Peyer's patch (tissue), 4 donors: Measurements from ENCODE around the gene ALKBH6.

ENCODE experiments used
- POLR2A ChIP-seq, 2 donors: fragments of 450-650 bp; IDR thresholded peaks; one replicate each; pipeline ENCODE4 v1.5.1; 2017; ENCODE audit warnings: antibody characterized with exemption in 2 of 2, mild to moderate bottlenecking in 2 of 2, moderate library complexity in 2 of 2
- TF ChIP-seq, protein P1 (sequence below), 6 experiments: fragments of 450-650 bp in 4 of 6; fragments of 200-600 bp in 2 of 6; sonication (generic) in 1 of 6; IDR thresholded peaks; one replicate each; pipeline ENCODE4 v1.5.1; 2017 to 2019; ENCODE audit warnings: antibody characterized with exemption in 6 of 6, mild to moderate bottlenecking in 3 of 6, moderate library complexity in 1 of 6

DNA sequence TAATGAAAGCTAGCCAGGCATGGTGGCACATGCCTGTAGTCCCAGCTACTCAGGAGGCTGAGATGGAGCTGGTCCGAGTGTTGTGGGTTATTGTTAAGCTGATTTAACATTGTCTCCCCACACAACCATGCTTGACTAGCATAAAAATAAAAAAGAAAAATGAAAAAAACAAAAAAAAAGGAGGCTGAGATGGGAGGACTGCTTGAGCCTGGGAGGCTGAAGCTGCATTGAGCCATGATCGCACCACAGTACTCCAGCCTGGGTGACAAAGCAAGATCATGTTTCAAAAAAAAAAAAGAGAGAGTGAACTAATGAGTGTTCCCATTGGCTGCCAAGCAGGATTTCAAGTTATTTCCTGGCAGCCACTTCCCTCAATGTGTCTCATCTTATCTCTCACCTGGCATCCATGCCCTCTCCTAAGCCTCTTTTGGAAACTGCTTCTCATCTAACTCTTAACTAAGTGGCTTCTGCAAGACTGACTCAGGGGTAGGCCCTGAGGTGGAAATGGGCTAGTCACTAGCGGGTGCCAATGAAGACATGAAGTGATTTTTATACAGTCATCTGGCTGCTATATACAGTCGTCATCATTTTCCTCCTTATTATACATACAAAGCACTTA lies 35.2 kb upstream of the ALKBH6 start:
- no peak for TF ChIP-seq POLR2A (IDR thresholded peaks at IDR 0.05)
- TF ChIP-seq, protein P1, sequence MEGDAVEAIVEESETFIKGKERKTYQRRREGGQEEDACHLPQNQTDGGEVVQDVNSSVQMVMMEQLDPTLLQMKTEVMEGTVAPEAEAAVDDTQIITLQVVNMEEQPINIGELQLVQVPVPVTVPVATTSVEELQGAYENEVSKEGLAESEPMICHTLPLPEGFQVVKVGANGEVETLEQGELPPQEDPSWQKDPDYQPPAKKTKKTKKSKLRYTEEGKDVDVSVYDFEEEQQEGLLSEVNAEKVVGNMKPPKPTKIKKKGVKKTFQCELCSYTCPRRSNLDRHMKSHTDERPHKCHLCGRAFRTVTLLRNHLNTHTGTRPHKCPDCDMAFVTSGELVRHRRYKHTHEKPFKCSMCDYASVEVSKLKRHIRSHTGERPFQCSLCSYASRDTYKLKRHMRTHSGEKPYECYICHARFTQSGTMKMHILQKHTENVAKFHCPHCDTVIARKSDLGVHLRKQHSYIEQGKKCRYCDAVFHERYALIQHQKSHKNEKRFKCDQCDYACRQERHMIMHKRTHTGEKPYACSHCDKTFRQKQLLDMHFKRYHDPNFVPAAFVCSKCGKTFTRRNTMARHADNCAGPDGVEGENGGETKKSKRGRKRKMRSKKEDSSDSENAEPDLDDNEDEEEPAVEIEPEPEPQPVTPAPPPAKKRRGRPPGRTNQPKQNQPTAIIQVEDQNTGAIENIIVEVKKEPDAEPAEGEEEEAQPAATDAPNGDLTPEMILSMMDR (IDR thresholded peaks at IDR 0.05): no peak
